HG03354 (cell line): ENCODE results near the gene CCNL1.
"Not testable (repeated sequence)": the region's sequence is repeated elsewhere in the genome, so short reads cannot be mapped to it uniquely, and the experiment has no call there.

Experiments
- ATAC-seq: cut with Tn5 transposase; IDR thresholded peaks from one replicate; pipeline ENCODE4 v1.9.1; 2021; ENCODE audit warnings: mild to moderate bottlenecking; ENCODE audit not compliant: unreplicated experiment, poor library complexity, severe bottlenecking

CCNL1 gene

GRCh38 chr3:157159762-157160657, at the start of gene CCNL1:
Gene CCNL1 (minus strand): TSS chr3:157160147. CDS start chr3:157160094, 53 bp downstream.
- ATAC-seq: peak; percentile 83

DNA sequence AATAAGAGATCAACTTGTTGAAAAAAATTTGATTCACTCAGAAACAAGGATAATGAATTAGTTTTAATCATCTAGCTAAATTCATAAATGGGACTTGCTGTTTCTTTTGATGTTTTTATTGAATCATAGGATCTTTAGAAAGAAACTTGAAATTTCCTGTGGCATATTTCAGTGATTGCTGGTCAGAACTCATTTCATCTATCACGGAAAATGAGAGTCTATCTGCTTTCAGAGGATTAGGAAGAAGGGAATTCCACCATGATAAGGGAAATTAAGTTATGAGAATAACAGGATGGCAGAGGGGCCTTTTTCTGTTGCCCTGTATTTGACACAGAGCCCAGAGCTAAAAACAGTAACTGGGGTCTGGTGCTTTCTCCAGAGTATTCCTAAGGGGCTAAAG, 44.9 kb upstream of the CCNL1 start:
- no peak for ATAC-seq

GRCh38 chr3:157204431-157204830, 44.5 kb upstream of the CCNL1 start:
- no peak for ATAC-seq

DNA sequence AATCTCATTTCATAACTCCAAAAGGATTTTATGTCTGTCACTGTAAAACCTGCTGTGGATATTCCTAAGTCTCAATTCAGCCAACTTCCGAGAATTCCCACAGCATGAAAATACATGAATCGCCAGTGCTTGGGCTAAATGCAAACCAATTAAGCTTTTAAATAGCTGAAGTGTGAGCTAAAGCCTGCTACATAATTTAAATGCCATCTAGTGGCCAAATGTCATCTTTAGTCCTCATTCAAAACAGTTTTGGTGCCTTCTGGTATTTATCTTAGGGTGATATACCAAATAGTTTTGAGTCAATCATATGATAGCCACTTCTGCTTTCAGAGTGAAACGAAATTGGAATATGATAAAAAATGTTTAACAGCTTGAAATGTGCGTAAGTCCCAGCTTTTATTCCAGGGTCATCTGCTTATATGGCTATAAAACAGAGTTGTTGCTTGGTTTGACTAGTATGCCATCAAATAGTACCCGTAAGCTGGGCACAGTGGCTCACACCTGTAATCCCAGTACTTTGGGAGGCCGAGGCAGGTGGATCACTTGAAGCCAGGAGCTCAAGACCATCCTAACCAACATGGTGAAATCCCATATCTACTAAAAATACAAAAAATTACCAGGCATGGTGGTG, 41.8 kb upstream of the CCNL1 start:
- peak; percentile 76 for ATAC-seq

GRCh38 chr3:157199841-157200240, 39.9 kb upstream of the CCNL1 start:
- ATAC-seq: no peak

- no peak for ATAC-seq
Measured at GRCh38 chr3:157195965-157196364, 36.0 kb upstream of the CCNL1 start.

DNA sequence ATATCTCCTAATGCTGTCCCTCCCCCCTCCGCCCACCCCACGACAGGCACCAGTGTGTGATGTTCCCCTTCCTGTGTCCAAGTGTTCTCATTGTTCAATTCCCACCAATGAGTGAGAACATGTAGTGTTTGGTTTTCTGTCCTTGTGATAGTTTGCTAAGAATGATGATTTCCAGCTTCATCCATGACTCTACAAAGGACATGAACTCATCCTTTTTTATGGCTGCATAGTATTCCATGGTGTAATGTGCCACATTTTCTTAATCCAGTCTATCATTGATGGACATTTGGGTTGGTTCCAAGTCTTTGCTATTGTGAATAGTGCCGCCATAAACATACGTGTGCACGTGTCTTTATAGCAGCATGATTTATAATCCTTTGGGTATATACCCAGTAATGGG, 31.2 kb upstream of the CCNL1 start:
- ATAC-seq: not testable (repeated sequence)

- no peak for ATAC-seq
Measured at GRCh38 chr3:157190380-157190872, 30.5 kb upstream of the CCNL1 start.

DNA sequence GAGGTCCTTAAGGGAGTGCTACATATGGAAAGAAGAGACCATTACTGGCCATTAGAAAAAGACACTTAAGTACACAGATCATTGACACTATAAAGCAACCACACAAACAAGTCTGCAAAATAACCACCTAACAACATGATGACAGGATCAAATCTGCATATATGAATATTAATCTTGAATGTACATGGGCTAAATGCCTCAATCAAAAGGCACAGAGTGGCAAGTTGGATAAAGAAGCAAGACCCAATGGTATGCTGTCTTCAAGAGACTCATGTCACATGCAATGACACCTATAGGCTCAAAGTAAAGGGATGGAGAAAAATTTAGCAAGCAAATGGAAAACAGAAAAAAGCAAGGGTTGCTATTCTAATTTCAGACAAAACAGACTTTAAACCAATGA, 28.4 kb upstream of the CCNL1 start:
- no peak for ATAC-seq

DNA sequence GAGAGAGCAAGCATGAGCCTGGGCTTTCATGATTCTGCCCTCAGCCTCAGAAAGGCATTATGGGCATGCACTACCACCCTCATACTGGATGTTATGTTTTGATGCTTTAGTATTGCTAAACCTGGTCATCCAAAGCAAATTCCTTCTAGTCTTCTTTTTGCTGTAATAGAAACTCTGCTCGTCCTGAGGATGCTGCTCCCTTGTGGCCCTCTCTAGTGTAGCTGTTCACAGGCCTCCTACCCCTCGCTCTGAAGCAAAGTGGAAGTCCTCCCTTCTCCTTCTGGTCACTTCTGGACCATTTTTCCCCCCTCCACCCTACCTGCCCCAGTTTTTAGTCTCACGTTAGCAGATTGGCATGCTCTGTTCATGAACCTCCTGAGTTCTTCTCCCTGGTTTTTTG, 22.9 kb upstream of the CCNL1 start:
- no peak for ATAC-seq

DNA sequence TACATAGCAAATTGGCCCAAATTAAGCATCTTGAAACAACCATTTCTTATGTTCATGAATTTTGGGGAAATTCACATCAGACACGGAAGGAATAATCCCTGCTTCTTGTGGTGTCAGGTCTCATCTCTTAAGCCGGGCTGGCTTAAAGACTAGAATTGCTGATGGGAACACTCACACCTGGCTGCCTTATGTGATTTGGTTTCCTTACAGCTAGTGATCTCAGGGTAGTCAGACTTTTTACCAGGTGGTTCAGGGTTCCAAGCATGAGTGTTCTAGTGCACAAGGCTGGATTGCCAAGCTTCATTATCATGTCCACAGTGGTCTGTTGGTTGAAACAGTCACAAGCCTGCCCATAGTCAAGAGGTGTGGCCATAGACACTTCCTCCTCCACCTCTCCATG, 20.3 kb upstream of the CCNL1 start:
- no peak for ATAC-seq

DNA sequence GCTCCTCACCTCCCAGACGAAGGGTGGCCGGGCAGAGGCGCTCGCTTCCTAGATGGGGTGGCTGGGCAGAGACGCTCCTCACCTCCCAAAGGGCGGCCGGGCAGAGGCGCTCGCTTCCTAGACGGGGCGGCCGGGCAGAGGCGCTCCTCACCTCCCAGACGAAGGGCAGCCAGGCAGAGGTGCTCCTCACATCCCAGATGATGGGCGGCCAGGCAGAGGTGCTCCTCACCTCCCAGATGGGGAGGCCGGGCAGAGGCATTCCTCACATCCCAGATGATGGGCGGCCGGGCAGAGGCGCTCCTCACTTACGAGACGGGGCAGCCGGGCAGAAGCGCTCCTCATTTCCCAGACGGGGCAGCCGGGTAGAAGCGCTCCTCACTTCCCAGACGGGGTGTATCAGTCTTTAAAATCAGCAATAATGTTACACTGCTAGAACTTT, 19.4 kb upstream of the CCNL1 start:
- no peak for ATAC-seq

- ATAC-seq: not testable (repeated sequence)
Measured at GRCh38 chr3:157178503-157179364, 18.8 kb upstream of the CCNL1 start.

GRCh38 chr3:157177801-157178453, 18.0 kb upstream of the CCNL1 start:
- not testable (repeated sequence) for ATAC-seq

DNA sequence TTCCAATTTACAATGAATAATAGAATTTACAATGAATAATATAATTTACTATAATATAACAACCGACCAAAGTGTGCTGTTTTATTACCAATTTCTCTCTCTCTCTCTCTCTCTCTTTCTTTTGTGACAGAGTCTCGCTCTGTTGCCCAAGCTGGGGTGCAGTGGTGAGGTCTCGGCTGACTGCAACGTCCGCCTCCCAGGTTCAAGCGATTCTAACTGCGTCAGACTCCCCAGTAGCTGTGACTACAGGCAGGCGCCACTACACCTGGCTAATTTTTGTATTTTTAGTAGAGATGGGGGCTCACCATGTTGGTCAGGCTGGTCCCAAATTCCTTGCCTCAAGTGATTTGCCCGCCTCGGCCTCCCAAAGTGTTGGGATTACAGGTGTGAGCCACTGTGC, 17.0 kb upstream of the CCNL1 start:
- ATAC-seq: no peak

DNA sequence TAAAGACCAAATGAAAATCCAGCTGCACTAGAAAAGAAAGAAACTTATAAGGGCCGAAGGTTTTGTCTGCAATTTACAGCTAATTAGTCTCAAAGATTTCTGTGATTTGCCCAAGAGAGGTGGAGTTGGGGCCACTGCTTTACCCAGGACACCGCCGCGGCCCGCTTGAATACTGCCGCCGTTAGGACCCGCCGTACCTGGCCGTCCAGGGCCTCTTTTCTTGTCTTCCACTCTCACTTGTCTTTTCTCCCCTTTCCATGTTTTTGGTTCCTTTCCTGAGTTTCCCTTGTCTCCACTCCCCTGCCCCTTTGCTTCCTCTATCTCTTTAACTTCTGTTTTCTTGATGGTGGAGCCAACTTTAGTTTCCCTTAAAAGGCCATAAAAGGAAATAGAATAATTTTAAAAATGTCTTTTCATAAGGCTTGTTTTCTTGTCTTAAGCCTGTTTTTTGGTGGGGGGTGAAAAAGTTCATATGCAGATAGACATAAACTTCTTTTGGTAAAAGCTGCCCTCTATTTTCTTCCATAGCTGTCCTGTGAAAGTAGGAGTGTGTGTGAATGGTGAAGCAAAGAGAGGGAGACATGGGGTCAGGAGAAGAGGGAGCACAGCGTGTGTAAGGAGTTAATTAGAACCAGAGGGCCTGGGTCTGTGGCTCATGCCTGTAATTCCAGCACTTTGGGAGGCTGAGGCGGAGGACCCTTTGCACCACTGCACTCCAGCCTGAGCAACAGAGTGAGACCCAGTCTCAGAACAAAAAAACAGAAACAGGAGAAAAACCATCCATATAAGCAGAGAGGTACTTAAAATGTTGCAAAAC, 16.0 kb upstream of the CCNL1 start:
- ATAC-seq: peak; percentile 12

GRCh38 chr3:157174649-157175498, 14.9 kb upstream of the CCNL1 start:
- peak; percentile 94 for ATAC-seq

- ATAC-seq: peak; percentile 3
Measured at GRCh38 chr3:157174290-157174648, 14.3 kb upstream of the CCNL1 start.
